GM10266 (cell line): ENCODE results near the gene FGD4.

Source experiments
- DNase-seq: peaks from one replicate; pipeline ENCODE4 v3.0.0; 2012; ENCODE audit errors: extremely low spot score
- TF ChIP-seq, protein P1 (sequence below): IDR thresholded peaks from 2 replicates; pipeline ENCODE4 v1.5.1; 2012; ENCODE audit warnings: mild to moderate bottlenecking, low read depth; ENCODE audit not compliant: control insufficient read depth, insufficient read depth; ENCODE audit errors: missing control alignments

The FGD4 gene

GRCh38 chr12:32402946-32403345, 3.6 kb downstream of the FGD4 start:
- TF ChIP-seq, protein P1, sequence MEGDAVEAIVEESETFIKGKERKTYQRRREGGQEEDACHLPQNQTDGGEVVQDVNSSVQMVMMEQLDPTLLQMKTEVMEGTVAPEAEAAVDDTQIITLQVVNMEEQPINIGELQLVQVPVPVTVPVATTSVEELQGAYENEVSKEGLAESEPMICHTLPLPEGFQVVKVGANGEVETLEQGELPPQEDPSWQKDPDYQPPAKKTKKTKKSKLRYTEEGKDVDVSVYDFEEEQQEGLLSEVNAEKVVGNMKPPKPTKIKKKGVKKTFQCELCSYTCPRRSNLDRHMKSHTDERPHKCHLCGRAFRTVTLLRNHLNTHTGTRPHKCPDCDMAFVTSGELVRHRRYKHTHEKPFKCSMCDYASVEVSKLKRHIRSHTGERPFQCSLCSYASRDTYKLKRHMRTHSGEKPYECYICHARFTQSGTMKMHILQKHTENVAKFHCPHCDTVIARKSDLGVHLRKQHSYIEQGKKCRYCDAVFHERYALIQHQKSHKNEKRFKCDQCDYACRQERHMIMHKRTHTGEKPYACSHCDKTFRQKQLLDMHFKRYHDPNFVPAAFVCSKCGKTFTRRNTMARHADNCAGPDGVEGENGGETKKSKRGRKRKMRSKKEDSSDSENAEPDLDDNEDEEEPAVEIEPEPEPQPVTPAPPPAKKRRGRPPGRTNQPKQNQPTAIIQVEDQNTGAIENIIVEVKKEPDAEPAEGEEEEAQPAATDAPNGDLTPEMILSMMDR: no peak

GRCh38 chr12:32407795-32408194, 8.4 kb downstream of the FGD4 start:
- no peak for DNase-seq
- TF ChIP-seq, protein P1: no peak

More at GRCh38 chr12:32402946-32403345, 3.6 kb downstream of the FGD4 start:
- DNase-seq: no peak

DNA sequence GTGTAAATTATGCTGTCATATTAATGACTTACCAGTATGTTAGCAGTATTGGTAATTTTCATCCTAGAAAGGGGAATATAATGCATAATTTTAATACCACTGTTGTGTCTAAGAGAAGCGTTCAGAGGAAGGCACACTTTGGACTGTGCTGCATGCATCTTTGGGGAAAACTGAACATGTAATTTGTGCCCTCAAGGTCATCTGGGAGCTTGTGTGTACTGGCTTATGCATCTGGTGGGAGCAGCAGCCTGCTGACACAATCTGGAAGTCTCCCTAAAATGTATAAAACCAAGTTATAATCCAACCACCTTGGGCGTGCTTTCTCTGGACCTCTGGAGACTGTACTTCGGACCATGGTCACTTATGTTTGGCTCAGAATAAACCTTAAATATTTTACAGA, 14.1 kb downstream of the FGD4 start:
- no peak for DNase-seq
- TF ChIP-seq, protein P1: no peak

DNA sequence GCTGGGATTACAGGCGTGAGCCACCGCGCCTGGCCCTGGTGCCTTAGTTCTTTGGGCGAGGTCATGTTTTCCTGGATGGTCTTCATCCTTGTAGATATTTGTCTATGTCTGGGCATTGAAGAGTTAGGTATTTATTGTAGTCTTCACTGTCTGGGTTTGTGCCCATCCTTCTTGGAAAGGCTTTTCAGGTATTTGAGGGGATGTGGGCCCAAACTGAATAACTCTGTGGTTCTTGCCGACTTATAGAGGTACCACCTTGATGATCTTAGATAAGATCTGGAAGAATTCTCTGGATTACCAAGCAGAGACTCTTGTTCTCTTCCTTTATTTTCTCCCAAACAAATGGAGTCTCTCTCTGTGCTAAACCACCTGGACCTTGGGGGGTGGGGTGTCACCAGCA, 18.9 kb downstream of the FGD4 start:
- no peak for DNase-seq
- TF ChIP-seq, protein P1: no peak

DNA sequence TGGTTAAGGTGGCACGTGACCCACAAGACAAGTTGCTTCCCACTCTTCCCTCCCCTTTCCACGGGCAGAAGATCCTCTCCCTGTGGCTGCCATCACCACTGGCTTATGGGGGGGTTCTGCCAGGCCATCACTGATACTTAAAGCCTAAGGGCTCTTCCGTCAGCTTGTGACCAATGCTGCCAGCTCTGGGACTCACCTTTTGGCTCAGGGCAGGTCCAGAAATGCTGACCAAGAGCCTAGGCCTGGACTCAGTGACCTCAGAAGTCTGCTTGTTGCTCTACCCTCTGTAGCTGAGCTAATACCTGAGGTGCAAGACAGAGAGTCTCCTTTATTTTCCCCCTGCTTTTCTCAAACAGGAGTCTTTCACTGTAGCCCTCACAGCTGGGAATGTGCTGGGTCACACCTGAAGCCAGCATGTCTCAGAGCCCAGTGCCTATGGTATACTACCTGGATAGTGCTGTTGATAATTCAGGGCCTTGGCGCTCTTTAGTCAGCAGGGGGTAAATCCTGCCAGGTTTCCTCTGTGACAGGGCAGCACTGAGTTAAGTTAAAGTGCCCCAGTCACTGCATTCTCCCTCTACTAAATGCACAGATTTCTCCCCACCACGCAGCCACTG, 19.7 kb downstream of the FGD4 start:
- TF ChIP-seq, protein P1: no peak
- DNase-seq: no peak

GRCh38 chr12:32419520-32419960, 20.2 kb downstream of the FGD4 start:
- no peak for DNase-seq
- TF ChIP-seq, protein P1: no peak

GRCh38 chr12:32420356-32420755, 21.0 kb downstream of the FGD4 start:
- TF ChIP-seq, protein P1: no peak
- no peak for DNase-seq
